GM21529 (cell line): ENCODE results near the gene BUD31.
"Not testable (repeated sequence)": the region's sequence is repeated elsewhere in the genome, so short reads cannot be mapped to it uniquely, and the experiment has no call there.

Experiments used
- ATAC-seq: cut with Tn5 transposase; IDR thresholded peaks from one replicate; pipeline ENCODE4 v1.9.1; 2021; ENCODE audit not compliant: unreplicated experiment

BUD31 gene

DNA sequence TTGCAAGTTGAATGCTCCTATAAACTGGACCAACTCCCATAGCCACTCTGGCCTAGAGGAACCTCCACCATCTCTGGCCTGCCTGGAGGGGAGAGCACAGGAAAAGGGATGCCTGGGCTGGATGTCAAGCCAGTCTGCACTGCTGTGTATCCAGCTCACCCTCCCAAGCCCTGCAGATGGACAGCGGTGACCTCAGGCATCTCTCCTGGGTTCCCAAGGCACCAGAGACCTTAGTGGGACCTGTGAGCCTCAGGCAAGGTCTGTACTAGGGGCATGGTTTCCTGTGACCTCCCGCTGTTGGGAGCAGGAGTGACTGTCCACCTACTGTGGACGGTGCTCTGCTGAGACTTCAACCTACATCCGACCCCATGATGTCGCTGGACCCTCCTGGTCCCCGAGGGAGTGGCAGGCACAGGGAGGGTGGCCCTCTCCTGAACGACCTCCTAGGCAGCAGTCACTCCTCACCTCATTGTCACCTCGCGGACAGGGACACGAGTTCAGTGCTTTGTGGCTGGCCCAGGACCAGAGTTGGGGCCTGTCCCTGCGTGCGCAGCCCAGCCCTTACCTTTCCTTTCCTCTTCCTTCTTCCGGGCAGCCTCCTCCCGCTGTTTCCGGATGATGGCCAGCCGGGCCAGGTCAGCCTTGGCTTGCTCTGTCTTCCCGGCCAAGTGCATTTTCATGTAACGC is 11.3 kb upstream of the BUD31 start:
- ATAC-seq = no peak

DNA sequence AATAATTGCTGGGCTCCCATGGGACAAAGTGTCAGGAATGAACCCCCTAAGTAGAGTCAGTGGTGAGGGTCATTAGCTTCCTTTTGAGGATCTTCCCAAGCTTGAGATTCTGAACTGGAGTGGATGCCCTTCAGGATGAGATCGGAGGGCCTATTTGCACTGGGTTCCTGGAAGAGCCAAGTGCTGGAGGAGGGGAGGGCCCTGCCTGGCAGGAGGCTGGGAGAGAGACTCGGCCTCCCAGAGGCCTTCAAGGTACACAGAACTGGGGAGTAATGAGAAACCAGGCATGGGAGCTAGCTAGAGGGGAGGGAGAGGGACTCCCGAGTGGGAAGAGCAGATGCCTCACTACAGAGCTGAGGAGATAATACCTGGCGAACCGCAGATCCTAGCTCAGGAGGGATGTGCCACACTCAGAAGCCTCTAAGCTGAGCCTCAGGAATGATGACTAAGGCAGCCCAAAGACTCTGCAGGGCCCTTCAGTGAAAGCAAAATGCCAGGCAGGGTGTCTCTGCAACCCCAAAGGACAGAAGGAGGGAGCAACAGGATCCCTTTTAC is 9.8 kb upstream of the BUD31 start:
- ATAC-seq = no peak

DNA sequence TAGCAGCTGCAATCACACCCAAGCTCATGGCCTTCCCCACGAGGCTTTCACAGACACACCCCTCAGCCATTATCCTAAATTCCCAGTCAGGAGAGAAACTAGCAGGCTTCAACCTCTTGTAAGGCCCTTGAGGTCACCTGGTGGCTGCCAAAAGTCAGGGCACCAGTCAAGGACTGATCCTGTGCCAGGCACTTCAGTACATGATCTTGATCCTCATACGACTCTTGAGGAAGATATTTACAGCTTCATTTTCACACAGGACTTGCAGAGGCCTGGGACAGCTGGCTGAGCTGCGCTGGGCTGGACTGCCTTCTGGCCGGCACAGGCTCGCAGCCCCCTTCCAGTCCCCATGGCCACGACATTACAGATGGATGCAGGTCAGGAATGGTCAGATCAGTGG is 9.2 kb upstream of the BUD31 start:
- no peak for ATAC-seq

DNA sequence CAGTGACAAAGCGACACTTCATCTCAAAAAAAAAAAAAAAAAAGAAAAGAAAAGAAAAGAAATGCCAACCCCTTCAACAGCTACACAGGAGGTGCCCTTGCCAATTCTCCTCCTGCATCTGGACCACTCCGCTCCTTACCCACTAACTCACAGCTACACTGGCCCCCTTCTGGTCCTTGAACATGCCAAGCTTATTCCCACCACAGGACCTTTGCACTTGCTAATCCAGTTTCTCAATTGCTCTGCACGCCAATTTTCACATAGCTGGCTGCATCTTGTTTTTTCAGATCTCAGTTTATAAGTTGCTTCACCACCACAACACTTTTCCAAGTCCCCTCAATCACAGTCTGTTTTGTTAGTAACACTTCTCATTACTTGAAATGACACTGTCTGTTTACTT is 5.9 kb upstream of the BUD31 start:
- ATAC-seq = no peak

DNA sequence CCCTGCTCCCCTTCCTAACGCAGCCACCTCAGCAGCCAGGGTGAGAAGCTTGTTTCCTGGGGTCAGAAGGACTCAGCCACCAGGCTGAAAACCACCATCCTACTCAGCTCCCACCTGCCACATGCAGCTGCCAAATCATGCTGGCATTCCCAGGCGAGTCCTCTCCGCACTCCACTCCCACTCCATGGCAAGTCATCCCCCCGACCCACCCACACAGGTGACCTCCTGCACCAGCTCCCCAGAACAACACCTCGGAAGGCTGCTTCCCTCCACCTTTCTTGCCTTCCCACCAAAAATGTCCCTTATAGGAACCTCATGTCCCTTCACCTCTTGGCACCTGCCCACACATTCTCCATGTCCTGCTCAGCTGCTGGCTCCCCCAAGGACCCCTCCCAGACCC is 5.0 kb upstream of the BUD31 start:
- no peak for ATAC-seq

DNA sequence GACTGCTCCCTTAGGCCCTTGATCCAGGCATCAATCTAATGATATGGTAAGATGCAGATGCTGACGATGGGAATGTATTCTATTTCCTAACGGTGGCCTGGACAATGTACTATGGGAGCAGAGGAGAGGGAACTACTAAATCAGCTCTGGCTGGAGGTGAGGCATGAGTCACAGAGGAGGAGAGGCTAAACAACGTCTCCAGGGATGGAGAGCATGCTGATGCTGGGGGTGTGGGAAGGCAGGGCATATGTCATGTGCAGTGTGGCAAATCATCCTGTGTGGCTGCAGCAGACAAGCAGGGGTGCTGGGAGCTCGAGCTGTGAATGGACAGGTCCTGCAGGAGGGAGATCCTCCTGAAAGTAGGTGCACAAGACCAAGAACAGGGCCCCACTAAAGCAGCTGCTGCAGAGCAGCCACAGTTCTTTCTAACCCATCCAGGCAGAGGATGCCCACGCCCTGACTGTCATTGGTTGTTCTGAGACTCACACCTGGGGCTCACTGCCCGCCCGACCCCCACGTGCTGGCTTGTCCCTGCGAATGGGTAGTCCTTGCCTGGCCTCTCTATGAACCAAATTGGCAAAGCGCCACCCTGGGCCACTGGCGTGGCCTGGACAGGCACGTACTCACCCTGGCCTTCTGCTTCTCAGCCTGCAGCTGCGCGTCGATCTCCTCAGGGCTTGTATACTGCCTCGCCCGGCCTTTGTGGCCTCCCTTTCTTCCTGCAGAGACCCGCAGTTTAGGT is 4.4 kb upstream of the BUD31 start:
- ATAC-seq = no peak

DNA sequence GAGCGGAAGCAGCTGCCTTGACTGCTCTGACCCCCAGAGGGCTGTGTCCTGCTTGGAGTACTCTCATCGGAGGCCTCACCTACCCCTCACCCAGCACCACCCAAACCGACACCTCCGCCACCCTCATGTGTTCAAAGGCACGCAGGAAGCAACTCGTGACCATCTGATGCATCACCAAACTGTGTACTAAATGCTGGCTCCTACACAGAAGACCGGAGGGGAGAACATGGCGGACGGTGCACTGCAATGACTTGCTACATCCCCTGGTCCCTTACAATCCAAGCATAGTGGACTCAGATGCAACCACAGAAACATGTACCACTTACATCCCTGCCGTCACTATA is 3.8 kb upstream of the BUD31 start:
- no peak for ATAC-seq

DNA sequence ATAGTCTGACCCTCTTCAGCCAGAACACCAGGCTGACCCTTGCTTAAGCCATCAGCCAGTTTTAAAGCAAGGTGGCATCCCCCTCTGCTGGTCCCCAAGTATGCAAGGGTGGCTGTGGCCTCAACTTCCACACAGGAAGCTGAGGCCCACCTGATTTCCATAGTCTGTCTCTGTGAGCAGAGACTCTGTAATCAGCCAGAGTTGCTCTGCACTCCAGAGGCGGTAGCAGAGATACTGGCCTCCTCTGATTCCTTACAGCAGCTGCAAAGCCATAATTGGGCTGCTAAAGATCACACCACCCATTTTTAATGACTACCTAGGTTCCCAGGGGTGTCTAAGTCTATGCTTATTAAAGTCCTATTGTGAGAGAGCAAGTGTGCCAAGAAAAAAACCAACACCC is 2.2 kb upstream of the BUD31 start:
- ATAC-seq = no peak

DNA sequence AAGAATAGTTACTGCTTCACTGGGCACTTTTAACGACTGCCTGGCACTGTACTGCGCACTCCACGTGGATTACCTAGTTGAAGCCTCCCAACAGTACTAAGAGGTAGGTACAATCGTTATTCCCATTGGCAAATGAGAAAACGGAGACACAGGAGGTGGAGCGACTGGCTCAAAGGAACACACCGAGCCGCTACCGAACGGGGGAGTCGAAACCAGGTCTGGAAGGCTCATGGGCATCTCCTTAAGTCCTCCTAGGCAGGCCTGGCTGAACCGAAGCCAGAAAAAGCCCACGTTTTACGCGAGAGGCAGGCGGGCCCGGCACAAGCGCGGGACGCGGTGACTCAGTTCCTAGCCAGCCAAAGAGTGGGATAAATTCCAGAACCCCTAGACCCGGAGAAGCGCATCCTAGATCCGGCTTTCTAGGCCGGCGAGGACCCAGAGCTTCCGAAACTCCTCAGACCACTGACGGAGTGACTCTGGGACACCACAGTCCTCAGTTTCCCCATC is 844 bp upstream of the BUD31 start:
- no peak for ATAC-seq

DNA sequence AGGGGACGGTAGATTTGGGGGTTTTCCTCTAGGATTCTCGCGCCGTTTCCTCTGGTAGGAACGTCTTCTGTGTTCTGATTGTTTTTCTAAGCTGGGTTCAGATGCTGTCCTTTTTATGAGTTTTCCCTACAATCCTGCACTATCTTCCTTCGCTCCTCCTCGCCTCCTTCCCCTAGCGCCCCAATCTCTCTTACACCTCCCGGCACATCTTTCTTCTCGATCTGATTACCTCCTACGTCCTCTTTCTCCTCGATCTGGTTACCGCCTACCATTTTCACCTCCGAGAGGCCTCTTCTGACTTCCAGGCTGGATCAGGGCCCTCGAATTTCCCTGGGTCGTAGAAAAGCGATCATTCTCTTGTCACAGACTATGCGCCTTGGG is 413 bp downstream of the BUD31 start:
- ATAC-seq = peak; percentile 6

DNA sequence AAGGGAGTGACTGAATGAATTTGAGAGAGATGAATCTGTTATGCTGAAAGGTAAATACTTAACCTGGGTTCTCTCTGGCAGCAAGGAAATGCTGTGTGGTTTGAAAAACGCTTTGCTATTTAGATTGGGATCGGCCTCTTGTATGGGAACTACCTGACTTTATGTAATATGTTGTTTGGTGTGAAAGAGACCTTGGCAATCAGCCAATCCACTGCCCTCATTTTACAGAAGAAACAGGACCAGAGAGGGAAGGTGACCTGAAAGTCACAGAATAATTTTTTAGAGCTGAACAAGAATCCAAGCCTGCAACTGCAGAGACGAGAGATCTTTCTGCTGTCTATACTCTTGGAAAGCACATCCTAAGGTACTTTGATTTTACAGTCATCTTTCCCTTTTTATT is 1.0 kb downstream of the BUD31 start:
- no peak for ATAC-seq

DNA sequence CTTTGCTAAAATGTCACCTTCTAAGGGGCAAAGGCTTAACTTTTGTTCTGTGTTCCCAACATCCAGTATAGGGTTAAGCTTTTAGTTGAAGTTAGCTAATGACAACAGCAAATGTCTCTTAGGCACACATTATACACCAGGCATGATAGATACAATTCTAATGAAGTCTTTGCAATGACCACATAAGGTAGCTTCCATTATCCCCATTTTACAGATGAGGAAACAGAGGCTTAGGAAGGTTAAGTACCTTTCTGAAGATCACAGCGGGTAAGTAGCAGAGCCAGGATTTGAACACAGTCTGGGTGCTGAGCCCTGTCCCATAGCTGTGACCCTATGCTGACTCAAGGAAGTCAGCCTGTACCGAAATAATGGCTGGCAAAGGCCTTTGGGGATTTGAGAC is 1.9 kb downstream of the BUD31 start:
- no peak for ATAC-seq

DNA sequence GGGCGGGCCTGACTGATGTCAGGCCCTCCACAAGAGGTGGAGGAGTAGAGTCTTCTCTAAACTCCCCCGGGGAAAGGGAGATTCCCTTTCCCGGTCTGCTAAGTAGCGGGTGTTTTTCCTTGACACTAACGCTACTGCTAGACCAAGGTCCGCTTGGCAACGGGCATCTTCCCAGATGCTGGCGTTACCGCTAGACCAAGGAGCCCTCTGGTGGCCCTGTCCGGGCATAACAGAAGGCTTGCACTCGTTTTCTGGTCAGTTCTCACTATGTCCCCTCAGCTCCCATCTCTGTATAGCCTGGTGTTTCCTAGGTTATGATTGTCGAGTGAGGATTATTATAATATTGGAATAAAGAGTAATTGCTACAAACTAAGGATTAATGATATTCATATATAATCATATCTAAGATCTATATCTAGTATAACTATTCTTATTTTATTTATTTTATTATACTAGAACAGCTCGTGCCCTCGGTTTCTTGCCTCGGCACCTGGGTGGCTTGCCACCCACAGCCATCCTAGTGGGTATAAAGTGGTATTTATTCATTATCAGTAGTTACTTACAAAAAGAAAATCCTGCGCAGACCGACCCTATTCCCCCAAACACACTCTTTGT is 6.9 kb downstream of the BUD31 start:
- ATAC-seq = not testable (repeated sequence)

DNA sequence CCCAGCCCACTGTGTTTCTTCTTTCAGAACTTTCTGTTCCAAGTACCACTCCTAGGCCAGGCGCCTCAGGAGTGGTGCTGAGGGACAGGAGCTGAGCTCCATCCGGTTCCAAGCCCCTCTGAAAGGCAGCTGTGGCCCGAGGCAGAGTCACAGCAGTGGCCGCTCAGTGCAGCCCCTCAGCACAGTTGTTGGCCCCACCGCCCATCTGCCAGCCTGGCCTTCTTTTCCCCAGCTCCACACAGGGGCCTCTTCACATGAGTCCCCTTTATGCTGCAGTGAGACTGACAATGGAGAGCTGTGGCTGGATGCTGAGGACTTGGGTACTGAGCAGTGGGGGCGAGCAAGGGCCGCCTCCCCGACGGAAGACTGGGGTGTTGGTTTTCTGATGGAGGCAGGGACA is 9.5 kb downstream of the BUD31 start:
- ATAC-seq = no peak

DNA sequence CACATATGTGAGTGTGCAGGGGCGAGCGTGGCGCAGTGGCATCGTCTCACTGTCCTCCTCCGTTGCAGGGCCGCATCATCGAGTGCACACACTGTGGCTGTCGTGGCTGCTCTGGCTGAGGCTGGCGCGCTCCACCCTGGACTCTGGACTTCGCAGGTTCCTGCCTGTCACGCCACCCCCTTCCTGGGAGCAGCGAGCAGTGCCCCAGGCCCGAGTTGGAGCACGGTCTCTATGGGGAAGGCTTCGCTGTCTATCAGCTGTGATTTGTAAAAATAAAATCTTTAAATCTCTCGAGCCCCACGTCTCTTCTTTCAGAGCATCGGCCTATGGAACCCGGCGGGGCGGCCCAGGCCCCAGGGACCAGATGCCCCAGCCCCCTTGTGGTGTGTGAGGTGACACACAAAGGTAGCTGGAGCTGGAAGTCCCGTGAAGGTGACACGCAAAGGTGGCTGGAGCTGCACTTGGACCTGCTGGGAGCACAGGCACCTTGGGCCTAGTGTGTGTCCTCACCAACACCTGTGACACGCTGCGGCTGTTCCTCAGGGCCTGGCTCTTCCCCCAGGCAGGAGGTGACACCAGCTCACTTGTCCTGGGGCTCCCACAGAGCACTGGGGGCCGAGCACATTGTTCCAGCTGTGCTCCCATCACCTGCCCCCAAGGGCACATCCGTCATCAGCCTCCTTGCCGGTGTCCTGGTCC is 10.7 kb downstream of the BUD31 start:
- no peak for ATAC-seq

DNA sequence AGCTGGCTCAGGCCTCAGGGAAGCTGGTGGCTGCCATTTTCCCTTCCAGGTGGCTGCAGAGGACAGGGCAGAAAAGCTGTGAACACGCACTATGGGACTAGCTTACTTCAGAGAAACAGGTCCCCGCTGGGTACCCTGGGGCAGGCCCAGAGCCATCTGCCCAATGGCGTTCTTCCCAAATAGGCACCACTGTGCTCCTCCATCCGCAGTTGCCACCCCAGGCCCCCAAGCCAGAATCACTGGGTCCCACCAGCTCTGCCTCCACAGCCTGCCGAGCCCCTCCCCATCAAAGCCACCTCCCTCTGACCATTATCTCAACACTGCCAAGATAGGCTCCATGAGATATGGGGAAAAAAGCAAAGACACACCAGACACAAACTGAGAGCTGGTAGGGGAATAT is 11.4 kb downstream of the BUD31 start:
- ATAC-seq = no peak

DNA sequence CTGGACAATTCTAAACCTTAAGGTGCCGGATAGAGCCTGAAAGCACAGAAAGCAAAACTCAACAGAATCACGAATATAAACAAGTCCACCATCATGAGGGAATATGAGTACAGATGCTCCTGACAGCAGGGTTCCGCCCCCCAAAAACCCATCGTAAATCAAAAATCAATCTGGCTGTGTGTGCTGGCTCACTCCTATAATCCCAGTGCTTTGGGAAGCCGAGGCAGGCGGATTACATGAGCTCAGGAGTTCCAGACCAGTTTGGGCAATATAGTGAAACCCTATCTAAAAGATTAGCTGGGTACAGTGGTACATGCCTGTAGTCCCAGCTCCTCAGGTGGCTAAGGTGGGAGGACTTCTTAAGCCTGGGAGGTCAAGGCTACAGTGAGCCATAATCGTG is 12.2 kb downstream of the BUD31 start:
- ATAC-seq = no peak

DNA sequence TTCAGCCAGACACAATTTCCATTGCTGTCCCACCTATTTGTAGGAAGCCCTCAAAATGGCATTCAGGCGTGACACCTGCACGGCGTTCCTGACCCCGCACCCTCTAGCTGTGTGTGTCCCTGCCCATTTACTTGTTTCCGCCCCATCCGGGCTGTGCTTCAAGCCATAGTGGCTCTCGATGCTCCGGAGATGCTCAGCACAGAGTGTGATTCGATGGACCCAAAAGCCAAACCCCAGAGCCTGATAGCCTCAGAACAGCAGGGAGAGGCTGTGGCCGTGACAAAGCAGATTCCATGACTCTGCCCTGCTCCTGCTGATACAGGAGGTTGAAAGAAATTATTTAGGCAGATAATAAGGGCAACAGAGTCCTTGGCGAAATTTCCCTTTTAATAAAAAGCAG is 13.4 kb downstream of the BUD31 start:
- no peak for ATAC-seq

DNA sequence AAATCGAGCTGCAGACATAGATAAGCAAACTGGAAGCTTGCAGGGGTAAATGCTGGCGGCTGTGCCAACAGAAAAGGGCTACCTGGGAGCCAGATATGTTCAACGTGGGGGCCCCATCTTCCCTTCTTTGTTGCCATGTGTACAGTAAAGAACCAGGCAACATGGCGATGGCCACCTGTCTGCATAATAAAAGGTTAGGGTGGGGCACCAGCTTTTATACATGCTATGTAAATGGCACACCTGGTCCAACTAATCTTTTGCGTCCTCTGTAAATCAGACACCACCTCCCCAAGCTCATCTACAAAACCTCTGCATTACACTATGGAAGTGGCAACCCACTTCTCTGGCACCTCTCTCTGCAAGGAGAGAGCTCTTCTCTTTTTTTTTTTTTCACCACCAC is 13.9 kb downstream of the BUD31 start:
- no peak for ATAC-seq

DNA sequence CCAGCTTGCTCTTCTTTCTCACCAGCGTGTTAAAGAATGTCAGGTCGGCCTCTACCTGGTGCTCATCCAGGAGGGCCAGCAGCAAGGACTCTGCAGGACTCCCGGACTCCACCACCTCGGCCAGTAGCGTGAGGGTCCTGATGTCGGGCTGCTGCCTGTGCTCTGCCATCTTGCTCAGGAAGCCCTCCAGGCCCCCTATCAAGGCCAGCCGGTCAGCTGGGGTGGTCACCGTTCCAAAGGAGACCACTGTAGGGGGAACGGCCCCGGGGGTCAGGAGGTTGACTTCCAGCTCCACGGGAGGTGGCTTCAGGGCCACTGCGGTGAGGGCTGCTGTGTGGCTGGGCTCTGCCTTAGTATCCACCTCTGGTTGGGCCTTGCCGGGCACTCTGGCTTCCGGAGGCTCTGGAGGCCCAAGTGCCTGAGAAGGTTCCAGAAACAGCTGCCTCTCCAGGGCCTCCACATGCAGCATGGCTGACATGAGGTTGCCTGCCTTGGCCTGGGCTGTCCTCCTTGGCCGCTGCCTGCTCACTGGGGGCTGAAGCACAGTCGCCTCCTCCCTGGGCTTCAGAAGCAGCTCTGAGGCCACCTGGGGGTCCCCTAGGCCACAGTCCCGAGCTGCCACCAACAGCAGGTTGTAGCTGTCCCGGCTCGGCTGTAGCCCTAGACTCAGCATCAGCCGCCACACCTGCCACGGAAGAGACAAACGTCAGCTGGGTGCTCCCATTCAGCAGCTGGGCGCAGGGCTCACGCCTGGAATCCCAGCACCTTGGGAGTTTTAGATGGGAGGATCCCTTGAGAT is 16.4 kb downstream of the BUD31 start:
- no peak for ATAC-seq
